Measurements from ENCODE around the gene KCNA10. TPM values are rescaled to one million over a fixed set of nuclear protein-coding genes. Genes with fewer than 3 reads are reported as not detected.

The KCNA10 gene
- total RNA-seq, 1 donor from 2014 or later, result not detected

DNA sequence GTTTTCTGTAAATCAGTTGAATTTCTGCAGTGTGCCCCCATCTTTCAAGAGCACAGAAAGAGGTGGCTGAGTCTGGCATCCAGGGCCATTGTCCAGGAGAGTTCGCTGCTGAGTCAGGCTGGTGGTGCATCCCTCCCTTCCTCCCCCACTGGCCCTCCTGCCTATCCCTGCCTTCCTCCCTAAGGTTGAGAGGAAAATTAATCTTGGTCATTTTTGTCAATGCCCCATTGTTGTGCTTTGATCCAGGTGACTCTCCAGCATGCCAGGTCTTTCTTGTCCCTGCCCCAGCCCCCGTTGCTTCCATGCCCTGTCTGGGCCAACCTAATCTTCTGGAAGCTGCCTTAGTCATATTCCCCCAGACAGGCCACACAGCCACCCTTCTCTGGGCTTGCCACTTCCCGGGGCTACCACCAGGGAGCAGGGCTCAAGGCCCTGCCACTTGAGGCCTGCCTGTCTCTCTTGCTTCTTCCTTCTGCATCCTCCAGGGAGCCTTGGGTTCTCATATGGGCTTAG, 41.5 kb downstream of the KCNA10 start:
- peaks cover 12% of the 10 kb centered on the region for H3K27me3 Mint-ChIP-seq
- TF ChIP-seq, protein P1, sequence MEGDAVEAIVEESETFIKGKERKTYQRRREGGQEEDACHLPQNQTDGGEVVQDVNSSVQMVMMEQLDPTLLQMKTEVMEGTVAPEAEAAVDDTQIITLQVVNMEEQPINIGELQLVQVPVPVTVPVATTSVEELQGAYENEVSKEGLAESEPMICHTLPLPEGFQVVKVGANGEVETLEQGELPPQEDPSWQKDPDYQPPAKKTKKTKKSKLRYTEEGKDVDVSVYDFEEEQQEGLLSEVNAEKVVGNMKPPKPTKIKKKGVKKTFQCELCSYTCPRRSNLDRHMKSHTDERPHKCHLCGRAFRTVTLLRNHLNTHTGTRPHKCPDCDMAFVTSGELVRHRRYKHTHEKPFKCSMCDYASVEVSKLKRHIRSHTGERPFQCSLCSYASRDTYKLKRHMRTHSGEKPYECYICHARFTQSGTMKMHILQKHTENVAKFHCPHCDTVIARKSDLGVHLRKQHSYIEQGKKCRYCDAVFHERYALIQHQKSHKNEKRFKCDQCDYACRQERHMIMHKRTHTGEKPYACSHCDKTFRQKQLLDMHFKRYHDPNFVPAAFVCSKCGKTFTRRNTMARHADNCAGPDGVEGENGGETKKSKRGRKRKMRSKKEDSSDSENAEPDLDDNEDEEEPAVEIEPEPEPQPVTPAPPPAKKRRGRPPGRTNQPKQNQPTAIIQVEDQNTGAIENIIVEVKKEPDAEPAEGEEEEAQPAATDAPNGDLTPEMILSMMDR (conservative IDR thresholded peaks at IDR 0.05), result peak; percentile 47
- DNase-seq (ENCODE audit: extremely low spot score, unreplicated experiment), result no peak
- H3K9me3 Mint-ChIP-seq, result no peaks in the 10 kb centered on the region
- H3K36me3 Mint-ChIP-seq, result no peaks in the 10 kb centered on the region
- H3K4me1 Mint-ChIP-seq (ENCODE audit: unreplicated experiment), result no peaks in the 10 kb centered on the region
- no peak overlapping the region for H3K4me3 Mint-ChIP-seq
- H3K27ac Mint-ChIP-seq, result peak overlapping the region; percentile 85

DNA sequence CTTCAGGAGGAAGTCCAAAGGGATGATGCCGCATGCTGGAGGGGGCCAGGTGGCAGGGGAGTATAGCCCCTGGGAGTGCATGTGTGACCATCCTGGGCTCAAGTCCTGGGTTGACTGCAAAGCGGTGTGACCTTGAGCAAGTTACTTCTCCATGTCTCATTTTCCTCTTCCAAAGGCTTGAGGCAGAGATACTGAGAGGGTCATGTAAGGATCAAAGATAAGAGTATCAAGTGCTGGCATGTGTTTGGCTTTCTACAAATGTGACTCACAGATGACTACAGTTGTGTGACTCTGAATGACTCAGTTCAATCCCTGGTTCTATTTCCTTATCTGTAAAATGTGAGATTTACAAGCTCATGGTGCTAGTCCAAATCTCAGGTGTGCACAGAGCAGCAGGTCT, 41.9 kb downstream of the KCNA10 start:
- no peak overlapping the region for H3K4me3 Mint-ChIP-seq
- H3K27me3 Mint-ChIP-seq, result peaks cover 10% of the 10 kb centered on the region
- TF ChIP-seq, protein P1 (conservative IDR thresholded peaks at IDR 0.05), result no peak
- H3K36me3 Mint-ChIP-seq, result no peaks in the 10 kb centered on the region
- H3K9me3 Mint-ChIP-seq, result no peaks in the 10 kb centered on the region
- no peak for DNase-seq (ENCODE audit: extremely low spot score, unreplicated experiment)
- peak overlapping the region; percentile 85 for H3K27ac Mint-ChIP-seq
- H3K4me1 Mint-ChIP-seq (ENCODE audit: unreplicated experiment), result no peaks in the 10 kb centered on the region

DNA sequence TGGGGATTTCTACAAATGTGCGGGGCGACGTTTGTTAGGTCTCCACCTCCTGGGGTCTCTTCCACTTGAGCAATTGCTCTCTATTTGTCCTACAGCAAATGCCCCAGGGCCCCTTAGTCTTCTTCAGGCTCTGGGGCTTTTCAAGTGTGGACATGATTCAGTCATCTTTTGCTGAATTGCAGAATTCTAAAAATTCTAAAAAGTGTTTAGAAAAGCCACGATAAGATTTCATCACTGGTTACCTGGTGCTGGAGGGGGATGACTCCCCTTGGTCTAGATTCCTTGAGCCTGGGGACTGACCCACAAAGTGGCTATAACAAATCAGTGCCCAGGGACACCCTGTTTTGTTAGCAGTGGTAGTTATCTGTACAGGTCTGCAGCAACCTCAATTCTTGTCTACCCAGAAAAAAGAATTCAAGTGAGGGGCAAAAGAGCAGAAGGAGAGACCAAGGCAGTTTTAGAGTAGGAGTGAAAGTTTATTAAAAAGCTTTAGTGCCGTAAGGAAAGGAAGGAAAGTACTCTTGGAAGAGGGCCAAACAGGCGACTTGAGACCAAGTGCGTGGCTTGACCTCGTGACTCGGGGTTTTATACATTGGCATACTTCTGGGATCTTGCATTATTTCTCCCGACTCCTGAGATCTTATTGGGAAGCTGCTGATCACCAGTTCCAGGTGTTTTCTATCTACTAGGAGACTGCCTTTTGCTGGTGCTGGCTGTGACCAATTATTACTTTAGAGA, 42.8 kb downstream of the KCNA10 start:
- Mint-ChIP-seq H3K27me3 (peaks cover 5% of the 10 kb centered on the region), H3K4me1 (ENCODE audit: unreplicated experiment) (no peaks in the 10 kb centered on the region), H3K36me3 (no peaks in the 10 kb centered on the region), H3K4me3 (no peak overlapping the region), H3K27ac (peak overlapping the region; percentile 85), H3K9me3 (no peaks in the 10 kb centered on the region)
- no peak for DNase-seq (ENCODE audit: extremely low spot score, unreplicated experiment)
- TF ChIP-seq, protein P1 (conservative IDR thresholded peaks at IDR 0.05), result no peak

DNA sequence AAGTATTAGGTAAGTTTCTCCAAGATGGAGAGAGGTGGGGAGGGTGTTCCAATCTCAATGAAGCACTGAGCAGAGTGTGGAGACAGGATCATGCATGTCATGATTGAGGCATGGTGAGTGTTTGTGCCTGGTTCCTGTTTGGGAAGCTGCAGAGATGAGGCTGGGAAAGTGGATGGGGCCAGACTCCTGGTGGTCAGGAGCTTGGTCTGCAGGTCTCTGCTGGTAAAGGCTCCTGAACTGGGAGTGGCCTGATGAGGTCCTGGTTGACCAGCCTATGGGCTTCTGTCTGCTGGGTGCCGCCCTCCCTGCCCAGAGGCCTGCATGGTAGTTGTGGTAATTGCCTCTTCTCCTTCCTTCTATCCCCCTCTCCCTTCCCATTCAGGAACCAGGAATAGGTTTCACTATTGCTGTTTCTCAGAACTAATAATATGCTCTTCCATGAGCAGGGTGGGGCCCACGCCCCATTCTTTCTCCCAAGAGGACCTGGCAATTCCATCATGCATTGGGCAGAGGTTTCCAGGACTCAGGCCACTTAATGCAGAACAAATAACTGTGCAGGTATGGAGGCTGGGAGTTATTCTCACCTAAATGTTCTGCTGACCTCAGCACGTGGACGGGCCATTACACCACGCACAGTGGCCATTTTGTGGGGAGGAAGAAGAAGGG, 43.5 kb downstream of the KCNA10 start:
- Mint-ChIP-seq H3K4me1 (ENCODE audit: unreplicated experiment) (no peaks in the 10 kb centered on the region), H3K27ac (no peak overlapping the region), H3K36me3 (no peaks in the 10 kb centered on the region), H3K27me3 (peaks cover 5% of the 10 kb centered on the region), H3K9me3 (no peaks in the 10 kb centered on the region), H3K4me3 (no peak overlapping the region)
- TF ChIP-seq, protein P1 (conservative IDR thresholded peaks at IDR 0.05), result no peak
- no peak for DNase-seq (ENCODE audit: extremely low spot score, unreplicated experiment)

DNA sequence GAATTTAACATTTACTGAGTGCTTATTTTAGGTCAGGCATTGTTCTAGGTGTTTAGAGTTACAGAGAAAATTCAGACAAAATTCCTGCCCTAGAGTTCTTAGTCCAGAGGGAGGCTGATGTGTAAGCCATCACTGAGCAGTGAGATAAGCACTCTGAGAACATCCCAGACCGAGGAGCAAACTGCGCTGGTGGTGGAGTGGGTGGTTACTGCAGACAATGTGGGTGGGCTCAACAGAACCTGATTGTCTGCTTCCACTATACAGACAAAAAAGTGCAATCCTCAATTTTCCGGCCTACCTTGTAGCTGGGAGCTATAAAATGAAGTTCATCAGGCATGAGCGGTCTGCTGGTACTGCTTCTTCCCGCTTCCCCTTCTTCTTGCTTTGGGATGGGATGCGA, 44.5 kb downstream of the KCNA10 start:
- Mint-ChIP-seq H3K4me3 (no peak overlapping the region), H3K4me1 (ENCODE audit: unreplicated experiment) (no peaks in the 10 kb centered on the region), H3K36me3 (no peaks in the 10 kb centered on the region), H3K27ac (no peak overlapping the region), H3K27me3 (peaks cover 6% of the 10 kb centered on the region), H3K9me3 (no peaks in the 10 kb centered on the region)
- no peak for DNase-seq (ENCODE audit: extremely low spot score, unreplicated experiment)
- TF ChIP-seq, protein P1 (conservative IDR thresholded peaks at IDR 0.05), result no peak
